GM19025 (cell line): ENCODE results near the gene UBQLN4.

Experiments
- ATAC-seq: cut with Tn5 transposase; IDR thresholded peaks from one replicate; pipeline ENCODE4 v1.9.1; 2021; ENCODE audit warnings: mild to moderate bottlenecking, low read depth, moderate library complexity; ENCODE audit not compliant: unreplicated experiment

The UBQLN4 gene

DNA sequence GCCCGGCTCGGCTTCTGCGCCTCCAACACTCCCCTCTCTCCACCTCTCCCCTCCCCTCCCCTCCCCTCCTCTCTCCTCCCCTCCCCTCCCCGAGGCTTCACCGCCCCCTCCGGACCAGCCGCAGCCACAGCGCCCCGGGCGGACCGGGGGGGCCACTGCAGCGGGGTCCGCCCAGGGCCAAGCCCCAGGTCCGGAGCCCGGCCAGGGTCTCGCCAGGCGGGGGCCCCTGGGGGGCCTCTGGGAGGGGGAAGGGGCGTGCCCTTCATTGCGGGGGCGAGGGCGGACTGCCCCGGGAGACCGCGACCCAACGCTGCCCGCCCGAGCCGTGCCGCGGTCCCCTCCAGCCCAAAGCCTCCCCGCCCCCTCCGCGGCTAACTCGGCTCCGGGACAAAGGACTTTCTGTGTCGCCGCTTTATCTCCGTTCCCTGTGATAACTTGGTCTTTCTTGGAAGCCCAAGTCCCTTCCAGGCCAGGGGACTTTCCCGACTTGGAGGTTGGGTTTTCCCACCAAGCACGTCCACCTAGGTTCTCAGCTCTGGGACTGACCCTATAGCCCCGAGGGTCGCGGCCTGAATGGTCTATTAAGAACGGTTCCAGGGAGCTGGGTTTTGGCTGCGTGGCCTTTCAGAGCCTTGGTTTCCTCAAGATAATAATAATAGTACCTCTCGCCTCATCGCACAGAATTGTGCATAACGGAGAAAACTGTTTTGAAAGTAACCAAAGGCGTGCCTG is at the start of gene UBQLN4:
UBQLN4 (minus strand) TSS at position 31 of the 732 bp plus-strand sequence. CDS start 97 bp downstream, outside the sequence.
- ATAC-seq = peak; percentile 42

DNA sequence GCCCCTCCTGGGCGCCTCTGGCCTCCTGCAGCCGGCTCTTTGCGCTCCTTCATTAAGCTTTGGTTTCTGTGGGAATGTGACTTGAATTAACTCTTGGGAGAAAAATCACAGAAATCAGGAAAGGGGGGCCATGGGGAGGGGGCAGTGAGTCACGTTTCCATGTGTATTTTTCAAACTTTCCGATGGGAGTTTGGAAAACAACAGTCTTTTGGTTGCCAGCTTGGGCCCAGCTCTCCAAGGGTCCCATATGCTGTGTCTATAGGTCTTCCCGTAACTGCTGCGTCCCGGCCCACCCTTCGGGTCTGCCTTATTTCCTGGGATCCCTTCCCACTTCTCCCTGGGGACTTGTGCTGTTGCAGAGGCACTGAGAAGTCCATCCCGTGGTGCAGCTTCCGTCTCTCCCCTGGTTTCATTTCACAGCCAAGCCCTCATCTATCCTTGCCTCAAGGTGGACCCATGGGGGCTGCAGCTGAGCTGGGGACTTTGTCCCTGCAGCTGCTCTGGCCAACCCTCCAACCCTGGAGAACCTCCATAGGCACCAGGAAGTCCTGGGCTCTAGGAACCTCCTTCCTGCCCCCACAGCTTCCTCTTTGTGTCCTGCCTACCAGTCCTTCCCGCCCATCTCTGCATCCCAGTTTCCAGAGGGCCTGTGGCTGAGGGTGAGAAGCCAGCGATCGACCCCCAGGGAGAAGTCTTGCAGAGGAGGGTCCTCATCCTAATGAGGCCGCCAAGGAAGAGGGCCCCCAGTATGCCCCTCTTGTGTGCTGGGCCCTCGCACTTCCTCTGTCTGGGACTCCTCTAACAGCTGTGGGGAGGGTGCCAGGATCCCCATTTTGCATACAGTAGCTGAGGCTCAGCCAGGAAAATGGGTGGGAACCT is 49.3 kb upstream of the UBQLN4 start:
- no peak for ATAC-seq

DNA sequence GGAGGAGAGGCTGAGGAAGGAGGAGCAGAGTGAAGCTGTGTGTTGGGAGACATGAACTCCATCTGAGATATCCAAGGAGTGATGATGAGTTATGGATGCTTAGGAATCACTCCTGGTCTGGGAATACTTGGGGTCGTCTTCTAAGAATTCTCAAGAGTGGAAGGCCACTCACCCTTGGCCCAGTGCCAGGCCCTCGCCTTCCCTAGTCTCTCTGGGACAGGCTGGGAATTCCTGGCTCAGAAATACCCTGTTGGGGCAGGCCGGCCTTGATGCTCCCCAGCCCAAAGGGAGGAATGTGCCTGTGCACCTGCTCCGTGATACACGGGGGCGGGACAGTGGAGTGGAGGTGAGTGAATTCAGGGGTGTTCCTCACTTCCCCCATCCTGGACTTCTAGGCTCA is 48.3 kb upstream of the UBQLN4 start:
- ATAC-seq = no peak

DNA sequence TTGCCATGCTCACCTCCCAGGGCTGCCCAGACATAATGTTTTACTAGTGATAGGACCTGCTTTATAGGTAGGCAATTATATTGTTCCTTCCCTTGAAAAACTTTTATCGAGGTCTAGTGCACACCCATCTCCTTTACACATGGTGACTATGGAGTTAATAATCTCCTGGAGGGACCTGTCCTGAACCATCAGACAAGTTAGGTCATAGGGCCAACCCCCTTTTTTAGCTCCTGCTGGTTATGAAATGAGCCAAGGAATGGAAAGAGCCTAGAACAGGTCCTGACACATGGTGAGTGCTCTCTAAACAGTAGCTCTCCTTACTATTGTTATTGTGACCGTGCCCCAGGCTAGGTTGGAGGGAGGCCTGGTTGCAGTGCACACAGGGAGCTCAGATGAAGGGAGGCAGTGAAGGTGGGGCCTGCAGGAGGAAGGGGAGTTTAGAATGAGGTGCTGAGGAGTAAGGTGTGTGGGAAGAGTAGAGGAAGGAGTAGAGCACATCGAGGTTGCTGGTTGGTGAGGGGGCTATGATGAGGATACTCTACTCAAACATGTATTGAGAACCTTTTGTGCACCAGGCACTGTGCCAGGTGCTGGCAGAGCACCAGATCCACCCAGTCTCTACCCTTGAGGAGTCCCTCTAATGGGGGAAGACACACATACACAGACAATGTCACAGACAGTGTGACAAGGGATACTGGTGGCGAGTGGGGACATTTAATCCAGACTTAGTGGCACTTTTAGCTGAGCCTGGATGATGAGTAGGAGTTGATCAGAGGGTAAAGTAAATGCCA is 46.8 kb upstream of the UBQLN4 start:
- ATAC-seq = no peak

DNA sequence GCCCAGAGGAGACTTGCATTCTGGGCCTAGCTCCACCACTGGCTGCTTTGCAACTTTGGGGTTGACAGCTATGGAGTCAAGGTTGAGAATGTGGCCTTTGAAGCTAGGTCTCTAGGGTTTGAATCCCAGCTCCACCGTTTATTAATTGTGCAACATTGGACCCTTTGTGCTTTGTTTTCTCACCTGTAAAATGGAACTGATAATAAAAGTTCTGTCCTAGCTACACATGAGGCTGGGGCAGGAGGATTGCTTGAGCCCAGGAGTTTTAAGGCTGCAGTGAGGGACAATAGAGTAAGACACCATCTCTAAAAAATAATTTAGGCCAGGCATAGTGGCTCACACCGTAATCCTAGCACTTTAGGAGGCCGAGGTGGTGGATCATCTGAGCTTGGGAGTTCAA is 45.7 kb upstream of the UBQLN4 start:
- no peak for ATAC-seq

DNA sequence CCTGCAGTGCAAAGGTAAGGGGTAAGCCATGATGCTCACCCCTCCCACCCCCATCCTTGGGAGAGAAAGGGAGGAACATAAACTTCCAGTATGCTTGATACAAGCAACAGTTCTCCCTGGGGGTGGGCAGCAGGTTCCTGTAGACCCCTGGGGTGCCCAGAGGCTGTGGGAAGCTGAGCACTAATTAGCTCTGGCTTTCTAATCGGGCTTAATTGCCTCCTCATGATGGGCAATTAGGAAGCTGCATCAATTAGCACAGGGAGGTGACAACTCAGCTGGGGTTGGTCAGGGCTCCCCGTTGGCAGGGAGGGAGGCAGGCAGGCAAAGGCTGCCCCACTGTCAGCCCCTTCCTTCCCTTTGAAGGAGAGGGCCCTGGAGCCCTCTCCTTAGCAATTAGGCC is 45.2 kb upstream of the UBQLN4 start:
- no peak for ATAC-seq

DNA sequence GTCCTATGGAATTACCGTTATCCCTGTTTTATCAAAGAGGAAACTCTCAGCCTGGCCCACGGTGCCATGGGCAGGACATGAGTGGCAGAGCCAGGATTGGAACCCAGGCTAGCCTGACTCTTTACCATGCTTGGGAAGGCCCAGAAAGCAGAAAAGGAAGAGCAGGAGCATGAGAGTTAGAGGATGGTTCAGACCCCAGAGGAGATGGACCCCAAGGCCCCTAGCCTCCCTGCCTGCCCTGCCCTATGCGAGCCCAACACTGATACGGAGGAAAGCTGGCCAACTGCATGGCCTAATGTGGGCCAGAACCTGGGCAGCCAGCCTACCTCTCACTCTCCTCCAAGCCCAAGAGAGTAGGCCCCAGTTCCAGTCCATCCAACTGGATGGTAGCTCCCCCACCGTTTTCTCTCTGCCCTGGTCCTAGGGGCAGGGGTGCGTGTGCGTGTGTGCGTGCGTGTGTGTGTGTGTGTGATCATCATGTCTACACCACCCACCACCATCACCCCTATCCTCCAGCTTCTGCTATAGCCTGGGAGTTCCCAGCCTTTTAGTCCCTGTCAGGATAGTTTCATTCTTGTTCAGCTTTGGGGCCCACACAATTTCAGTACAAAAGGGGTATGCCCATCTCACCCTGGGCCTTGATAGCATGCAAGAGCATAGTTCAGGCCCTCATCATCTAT is 44.0 kb upstream of the UBQLN4 start:
- ATAC-seq = no peak

DNA sequence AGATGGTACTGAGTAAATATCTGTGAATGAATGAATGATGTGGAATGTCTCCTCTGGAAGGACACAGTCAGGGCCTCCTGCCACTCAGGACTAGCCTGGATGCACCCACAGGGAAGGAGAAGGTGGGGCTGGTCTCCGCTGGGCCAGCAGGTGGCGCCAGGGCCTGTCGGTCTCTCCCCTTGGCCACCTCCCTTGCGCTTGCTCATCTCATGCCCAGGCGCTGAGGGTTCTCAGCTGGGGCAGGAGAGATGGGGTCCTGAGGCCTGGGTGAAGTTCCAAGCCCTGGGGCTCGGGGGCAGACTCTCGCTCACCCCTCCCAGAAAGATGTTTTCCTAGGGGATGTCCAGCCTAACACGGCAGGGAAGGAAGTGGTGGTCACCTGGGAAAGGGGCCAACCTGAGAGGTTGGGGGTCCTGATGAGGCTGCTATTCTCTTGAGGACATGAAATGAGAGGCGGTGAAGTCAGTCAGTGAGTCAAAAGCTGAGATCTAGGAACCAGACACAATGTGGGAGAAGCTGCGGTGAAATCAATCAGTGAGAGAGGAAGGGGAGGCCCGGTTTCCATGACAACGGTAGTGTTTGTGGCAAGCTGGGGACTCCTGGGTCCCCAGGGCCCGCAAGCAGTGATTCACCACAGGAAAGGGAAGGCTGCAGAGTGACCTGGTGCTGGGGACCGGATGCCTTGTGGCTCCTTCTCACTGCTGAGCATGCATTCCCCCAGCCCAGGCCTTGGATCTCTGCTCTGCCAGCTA is 43.2 kb upstream of the UBQLN4 start:
- ATAC-seq = peak; percentile 59

DNA sequence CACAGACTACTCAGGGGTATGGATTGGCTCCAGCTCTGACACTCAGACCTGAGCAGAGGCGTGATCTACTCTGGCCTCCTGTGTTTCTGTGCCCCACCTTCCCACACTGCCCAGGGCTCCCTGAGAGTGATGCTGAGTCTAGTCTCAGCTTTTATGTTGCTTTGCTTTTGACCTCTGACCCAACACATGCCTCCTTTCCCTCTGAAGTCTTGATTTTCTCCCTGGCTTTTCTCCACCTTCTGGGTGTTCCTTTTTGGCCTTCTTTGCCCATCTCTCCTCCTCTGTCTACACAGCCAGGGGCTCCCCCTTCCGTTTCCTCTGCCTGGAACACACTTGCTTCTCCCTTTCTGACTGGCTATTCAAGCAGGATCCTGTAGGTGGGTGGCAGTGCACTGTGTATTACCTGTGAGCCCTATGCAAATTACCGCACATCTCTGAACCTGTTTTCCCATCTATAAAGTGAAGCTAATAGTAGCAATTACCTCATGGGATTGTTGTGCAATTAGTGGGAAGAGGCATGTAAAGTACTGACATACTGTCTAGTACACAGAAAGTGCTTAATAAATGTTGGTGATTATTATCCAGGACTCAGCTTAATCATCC is 42.4 kb upstream of the UBQLN4 start:
- no peak for ATAC-seq

DNA sequence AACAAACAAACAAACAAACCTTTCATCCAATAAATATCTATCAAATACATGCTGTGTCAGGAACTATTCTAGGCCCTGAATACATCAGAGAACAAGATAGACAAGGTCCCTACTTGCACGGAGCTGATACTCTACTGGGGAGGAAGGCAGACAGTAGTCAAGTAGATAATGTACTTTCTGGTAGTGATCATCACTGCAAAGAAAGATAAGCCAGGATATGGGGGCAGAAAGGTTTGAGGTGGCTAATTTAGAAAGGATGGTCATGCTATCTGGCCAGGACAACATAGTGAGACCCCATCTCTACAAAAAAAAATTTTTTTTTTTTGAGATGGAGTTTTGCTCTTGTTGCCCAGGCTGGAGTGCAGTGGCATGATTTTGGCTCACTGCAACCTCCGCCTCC is 38.0 kb upstream of the UBQLN4 start:
- no peak for ATAC-seq

DNA sequence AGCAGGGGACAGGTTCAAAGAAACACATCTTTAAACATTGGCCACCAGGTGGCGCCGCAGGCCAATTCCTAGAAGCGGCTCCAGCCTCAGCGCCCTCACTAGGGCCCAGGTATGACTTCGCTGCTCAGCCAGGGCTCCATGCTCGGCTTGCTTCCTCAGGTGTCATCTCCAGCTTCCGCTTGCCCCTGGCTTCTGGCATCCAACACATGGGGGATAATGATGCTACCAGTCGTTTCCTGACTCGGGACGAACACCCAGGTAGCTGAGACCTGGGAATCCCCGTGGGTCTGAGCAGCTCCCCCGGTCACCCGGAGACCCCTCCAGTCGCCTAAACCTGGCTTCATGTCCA is 37.2 kb upstream of the UBQLN4 start:
- no peak for ATAC-seq

DNA sequence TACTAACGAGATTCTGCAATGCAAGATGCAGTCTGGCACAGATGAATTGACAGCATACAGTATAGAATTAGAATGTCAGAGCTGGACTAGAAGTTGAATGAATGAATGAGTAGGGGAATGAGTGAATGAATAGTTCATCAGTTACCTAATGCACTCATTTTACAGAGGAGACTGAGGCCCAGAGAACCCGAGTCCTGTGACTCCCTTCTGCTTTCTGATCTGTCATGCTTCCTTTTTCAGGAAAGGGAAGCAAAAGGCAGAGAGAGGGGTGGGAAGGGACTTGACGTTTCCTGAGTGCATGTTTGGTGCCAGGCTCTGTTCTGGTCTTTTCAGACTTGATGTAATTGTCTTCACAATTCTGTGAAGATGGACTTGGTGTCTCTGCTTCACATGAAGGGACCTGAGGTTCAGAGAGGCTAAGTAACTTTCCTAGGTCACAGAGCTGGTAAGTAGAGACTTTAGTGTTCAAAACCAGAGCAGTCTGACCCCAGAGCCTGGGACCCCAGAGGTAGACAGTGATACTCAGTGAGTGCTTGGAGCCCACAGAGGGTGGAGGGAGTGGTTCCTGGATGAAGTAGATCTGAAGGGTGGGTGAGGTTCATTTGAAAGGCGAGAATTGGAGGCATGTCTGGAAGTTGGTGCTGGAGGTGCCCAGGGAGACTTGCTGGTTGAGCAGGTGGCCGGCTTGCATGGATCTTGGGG is 36.7 kb upstream of the UBQLN4 start:
- ATAC-seq = no peak

DNA sequence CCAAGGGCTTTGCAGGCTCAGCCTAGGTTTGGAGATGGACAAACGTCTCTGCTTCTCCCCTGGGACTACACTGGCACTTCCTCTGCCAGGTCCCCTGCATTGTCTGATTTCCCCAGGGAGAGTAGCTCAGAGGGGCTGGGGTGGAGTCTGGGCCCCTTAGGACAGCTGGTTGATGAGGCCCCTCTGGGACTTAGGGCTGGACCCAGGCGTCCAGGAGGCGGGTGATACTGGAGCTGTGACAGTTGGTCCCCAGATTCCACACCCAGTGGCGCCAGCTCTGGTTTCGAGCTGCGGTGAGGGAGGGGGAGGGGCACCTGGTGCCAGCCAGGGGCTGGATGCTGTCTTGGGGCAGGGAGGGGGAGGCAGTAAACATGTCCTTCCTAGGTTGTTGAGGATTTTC is 36.1 kb upstream of the UBQLN4 start:
- ATAC-seq = no peak

DNA sequence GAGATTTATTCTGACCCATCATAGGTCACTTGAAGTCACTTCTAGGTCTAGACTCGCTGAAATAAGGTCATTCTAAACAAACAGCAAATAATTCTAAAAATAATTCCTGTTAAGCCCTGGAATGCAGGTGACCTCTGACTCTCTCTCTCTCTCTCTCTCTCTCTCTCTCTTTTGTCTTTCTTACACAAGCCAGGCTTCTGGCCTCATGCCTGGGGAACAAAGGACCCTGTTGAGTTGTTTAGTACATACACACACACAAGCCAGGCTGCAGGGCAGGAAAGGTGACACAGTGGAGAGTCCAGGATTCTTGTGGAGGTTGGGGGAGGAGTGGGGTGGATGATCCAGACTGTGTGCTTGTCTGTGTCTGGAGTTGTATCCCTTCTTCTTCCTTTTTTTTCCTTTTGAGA is 32.7 kb upstream of the UBQLN4 start:
- ATAC-seq = no peak

DNA sequence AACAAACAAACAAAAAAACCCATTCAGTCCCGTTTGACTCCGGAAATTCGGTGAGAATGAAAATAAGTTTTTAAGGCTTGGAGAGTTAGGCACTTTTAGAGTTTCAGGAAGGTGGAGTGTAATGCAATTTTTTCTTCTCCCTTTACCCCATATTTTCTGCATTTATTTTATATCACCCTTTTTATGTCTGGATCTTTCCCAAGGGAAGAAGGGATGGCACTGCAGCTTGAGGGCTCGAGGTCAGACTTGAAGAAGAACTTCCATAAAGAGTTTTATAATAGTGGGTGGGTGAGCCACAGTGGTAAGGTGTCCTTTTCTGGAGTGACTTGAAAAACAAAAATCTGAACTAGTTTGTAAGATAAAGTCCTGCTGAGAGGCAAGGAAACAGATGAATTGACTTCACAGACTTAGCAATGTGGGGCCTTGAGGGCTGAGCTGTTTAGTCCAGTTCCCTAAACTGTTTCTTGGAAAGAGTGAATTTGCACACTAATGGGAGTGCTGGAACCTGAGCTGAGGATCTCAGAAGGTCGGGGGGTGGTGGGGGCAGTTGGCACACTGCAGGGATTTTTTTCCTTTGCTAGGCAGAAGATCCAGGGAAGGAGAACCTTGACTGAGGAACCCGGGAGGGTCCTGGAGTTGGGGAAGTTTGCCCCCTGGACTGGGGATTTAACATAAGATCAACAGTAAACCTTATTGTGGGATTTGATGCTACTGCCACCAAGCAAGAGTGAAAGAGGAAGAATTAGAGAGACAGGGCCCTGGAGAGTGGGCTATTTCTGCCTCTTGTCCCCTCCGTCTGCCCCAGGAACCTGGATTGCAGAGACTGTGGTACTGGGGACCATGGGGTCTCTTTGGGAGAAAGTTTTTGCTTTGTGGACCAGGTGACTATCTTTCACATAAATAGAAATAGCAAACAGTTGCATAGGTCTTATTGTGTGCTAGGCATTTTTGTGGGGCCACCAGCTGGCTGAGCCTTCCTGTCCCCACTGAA is 30.5 kb upstream of the UBQLN4 start:
- no peak for ATAC-seq

DNA sequence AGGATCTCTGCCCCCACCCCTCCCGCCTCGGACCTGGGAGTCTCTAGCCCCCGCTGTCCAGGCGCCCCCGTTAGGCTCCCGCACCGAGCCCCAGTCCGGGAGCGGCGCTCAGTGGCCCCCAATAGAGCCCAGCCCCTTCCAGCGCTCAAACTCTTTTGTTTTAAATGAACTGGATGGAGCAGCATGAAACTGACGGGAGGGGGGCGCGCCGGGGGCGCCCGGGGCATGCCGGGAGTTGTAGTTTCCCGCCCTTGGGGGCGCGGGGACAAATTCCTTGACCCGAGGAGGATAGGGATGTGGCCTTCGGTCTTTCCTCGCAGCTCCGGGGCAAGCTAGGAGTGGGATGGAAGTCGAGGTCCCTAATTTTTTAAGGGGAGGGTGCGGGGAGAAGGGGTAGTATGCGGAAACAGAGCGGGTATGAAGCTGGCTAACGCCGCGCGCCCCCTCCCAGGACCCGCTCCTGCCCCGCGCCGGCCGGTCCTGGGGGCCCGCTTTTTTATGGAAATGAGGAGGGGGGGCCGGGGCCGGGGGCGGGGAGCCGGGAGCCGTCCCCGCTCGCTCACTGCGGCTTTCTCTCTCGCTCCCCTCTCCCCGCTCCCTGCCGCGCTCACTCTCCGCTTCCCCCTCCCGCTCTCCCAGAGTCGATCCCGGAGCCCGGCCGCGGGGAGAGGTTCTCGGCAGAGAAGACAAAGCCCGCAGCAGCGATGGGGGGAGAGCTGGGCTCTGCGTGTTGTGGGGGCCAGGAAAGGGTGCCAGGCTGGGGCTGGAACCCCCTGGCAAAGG is 28.9 kb upstream of the UBQLN4 start, which contains the start of gene MEX3A:
MEX3A (minus strand) TSS at position 157 of the 783 bp plus-strand sequence. CDS start 467 bp downstream, outside the sequence.
- no peak for ATAC-seq

DNA sequence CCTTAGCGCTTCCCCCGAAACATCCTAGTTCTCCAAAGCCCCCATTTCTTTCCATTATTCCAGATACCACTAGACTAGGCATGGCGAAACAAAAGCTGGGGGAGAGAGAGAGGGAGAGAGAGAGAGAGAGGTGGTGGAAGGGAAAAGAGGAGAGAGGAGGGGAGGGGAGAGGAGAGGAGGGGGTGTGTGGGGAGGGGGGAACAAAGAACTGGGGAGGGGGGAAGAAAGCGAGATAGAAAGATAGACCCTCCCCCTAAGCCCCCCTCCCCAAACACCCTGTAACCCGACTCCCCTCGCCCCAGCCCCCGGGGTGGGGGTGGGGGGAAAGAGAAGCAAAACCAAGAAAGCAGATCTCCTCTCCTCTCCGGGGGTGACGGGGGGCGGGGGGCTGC is 28.3 kb upstream of the UBQLN4 start:
- no peak for ATAC-seq
